Prostate gland (tissue), 2 donors: ENCODE measurements around the gene ASPN. TPM values are rescaled to one million over a fixed set of nuclear protein-coding genes. Genes with fewer than 3 reads are reported as not detected.
A peak's percentile ranks its signal among the peaks of the same experiment; 100 is the strongest.

Source experiments
- DNase-seq: peaks from one replicate; pipeline ENCODE4 v3.0.0-alpha.2; 2019; ENCODE audit warnings: low spot score
- H3K27ac ChIP-seq, 2 donors: fragments of 200-600 bp; sonication (generic); 2 replicates each; pipeline ENCODE4 v1.5.1; 2017 to 2019
- H3K27me3 ChIP-seq: fragments of 200-600 bp; sonication (generic); replicated peaks from 2 replicates; pipeline ENCODE4 v1.5.1; 2019; ENCODE audit not compliant: insufficient read depth
- H3K36me3 ChIP-seq, 2 donors: fragments of 200-600 bp; sonication (generic); 1 replicate in 1 of 2; 2 replicates in 1 of 2; pipeline versions ENCODE4 v1.5.1 to v1.8.1; 2017 to 2019
- H3K4me1 ChIP-seq: fragments of 200-600 bp; sonication (generic); replicated peaks from 2 replicates; pipeline ENCODE4 v1.5.1; 2019
- H3K4me3 ChIP-seq, 2 donors: fragments of 200-600 bp; sonication (generic); 2 replicates each; pipeline ENCODE4 v1.5.1; 2017 to 2019
- H3K9me3 ChIP-seq: fragments of 200-600 bp; sonication (generic); 2 replicates; pipeline ENCODE4 v1.5.1; 2017
- POLR2A ChIP-seq: fragments of 450-650 bp; IDR thresholded peaks from one replicate; pipeline ENCODE4 v1.6.1; 2016; ENCODE audit warnings: antibody characterized with exemption, mild to moderate bottlenecking
- POLR2AphosphoS5 ChIP-seq: sonication (generic); formaldehyde crosslinking; IDR thresholded peaks from one replicate; pipeline ENCODE4 v1.6.1; 2017; ENCODE audit warnings: antibody characterized with exemption
- WGBS: methylation state at CpG from one replicate; pipeline ENCODE4 v1.1.5; 2018; 5-methylcytosine and 5-hydroxymethylcytosine counted together
- intact Hi-C: fragments of 100-400 bp; cut with DNase I; formaldehyde crosslinking; loops from one replicate; pipeline ENCODE4 v1.14.2; 2022
- total RNA-seq, 2 donors: library from RNA; depleted of rRNA; stranded (reverse); fragments of >200 nt; gene quantifications; one replicate each; pipeline ENCODE4 v1.1.0, GENCODE V29; 2016
- TF ChIP-seq, protein P1 (sequence below), 4 experiments: fragments of 200-600 bp in 2 of 4; fragments of 450-650 bp in 2 of 4; sonication (generic) in 2 of 4; IDR thresholded peaks; 1 replicate in 3 of 4; 2 replicates in 1 of 4; pipeline ENCODE4 v1.5.1; 2016 to 2019; ENCODE audit warnings: antibody characterized with exemption in 4 of 4, mild to moderate bottlenecking in 2 of 4, moderate library complexity in 2 of 4

The ASPN gene
- total RNA-seq, 2 donors from 2014 or later: 0.68 to 1.8 TPM

DNA sequence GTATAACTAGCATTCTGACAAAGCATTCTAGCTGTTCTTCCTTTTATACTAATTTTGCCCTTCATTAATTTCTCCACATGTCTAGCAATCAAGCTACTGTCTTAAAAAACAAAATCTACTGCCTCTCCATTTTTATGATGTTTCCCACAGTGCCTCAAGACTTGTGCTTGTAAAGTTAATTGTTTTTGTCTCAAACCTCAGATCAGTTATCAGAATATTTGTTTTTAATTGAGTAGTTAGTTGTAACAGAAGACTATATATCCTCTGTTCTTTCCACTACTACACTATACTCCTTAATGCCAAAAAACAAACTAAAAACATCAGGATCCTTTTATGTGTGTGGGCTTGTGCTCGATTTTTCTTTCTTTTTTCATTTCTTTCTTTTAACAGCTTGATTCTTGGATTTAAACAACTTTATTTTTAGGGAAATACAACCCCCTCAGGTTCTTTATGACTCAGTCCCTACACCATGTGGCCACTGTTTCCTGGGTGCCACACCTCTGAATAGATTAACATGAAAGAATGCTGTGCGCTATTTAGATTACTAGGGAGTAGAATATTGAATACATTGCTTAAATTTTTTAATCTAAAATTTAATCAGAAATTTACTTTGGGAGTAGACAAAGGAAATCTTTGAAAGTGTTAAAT lies 1.2 kb downstream of the ASPN start:
- DNase-seq: no peak
- intact Hi-C loops: no loop called here
- no peak overlapping the region for H3K4me3 ChIP-seq

DNA sequence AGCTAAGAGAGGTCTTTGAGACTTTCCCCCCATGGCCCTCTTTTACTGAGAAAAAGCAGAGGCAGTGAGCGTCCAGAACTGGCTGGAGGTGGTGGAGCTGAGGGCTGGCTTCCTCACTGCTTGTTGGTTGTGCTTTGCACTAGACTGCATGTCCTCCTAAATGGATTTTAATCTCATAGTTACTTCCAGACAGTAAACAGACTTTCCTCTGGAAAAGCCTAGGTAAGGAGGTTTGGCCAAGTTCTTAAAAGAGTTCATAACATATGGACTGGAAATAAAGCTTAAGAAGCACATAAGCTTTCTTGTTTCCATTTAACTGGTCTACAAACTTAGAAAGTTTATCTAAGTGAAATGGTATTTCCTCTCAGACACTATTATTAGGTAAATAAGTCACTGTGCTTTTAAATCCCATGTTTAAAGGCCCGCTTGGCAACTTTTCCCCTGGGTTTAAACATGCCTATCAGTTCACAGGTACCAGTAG lies 2.0 kb downstream of the ASPN start:
- no peaks in the 10 kb centered on the region for H3K36me3 ChIP-seq
- TF ChIP-seq POLR2AphosphoS5 (peak; percentile 42), POLR2A (no peak)
- TF ChIP-seq, protein P1, sequence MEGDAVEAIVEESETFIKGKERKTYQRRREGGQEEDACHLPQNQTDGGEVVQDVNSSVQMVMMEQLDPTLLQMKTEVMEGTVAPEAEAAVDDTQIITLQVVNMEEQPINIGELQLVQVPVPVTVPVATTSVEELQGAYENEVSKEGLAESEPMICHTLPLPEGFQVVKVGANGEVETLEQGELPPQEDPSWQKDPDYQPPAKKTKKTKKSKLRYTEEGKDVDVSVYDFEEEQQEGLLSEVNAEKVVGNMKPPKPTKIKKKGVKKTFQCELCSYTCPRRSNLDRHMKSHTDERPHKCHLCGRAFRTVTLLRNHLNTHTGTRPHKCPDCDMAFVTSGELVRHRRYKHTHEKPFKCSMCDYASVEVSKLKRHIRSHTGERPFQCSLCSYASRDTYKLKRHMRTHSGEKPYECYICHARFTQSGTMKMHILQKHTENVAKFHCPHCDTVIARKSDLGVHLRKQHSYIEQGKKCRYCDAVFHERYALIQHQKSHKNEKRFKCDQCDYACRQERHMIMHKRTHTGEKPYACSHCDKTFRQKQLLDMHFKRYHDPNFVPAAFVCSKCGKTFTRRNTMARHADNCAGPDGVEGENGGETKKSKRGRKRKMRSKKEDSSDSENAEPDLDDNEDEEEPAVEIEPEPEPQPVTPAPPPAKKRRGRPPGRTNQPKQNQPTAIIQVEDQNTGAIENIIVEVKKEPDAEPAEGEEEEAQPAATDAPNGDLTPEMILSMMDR (IDR thresholded peaks at IDR 0.05): no peak
- H3K4me3 ChIP-seq: no peak overlapping the region
- peaks cover 7% of the 10 kb centered on the region for H3K4me1 ChIP-seq
- DNase-seq: peak; percentile 39
- no peaks in the 10 kb centered on the region for H3K27me3 ChIP-seq
- WGBS: 26% methylated on average over 2 of the region's 2 CpGs
- intact Hi-C loops: no loop called here
- no peaks in the 10 kb centered on the region for H3K9me3 ChIP-seq
- peak overlapping the region; percentile 2 to 48 for H3K27ac ChIP-seq

More for the DNA sequence above, 1.2 kb downstream of the ASPN start:
- peaks cover 7% of the 10 kb centered on the region for H3K4me1 ChIP-seq
- H3K27me3 ChIP-seq: no peaks in the 10 kb centered on the region
- peak overlapping the region; percentile 2 to 48 for H3K27ac ChIP-seq
- no peaks in the 10 kb centered on the region for H3K9me3 ChIP-seq
- no peaks in the 10 kb centered on the region for H3K36me3 ChIP-seq
- 45% methylated on average over 2 of the region's 2 CpGs for WGBS
- TF ChIP-seq, protein P1 (IDR thresholded peaks at IDR 0.05): no peak
- TF ChIP-seq POLR2AphosphoS5 (no peak), POLR2A (no peak)

DNA sequence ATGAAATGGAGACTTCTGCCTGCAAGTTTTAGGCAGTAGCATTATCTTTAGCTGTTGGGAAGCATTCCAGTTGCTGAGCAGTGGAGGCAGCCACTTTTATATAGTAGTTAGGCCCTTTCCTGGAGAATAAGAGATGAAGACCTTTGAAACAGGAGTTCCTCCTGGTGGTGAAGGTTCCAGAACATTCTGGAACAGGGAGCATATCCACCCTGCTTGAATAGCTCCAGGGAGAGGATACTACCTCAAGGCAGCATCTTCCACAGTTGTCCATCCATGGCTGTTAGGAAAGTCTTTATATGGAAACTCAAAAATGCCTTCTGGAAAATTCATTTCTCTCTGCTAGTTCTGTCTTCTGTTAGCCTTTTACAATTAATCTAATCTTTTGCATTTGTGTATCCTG lies 3.0 kb downstream of the ASPN start:
- H3K9me3 ChIP-seq: no peaks in the 10 kb centered on the region
- no peaks in the 10 kb centered on the region for H3K27me3 ChIP-seq
- peaks cover 7% of the 10 kb centered on the region for H3K4me1 ChIP-seq
- no peak for DNase-seq
- peak overlapping the region in 1 of 2 donors; percentile 14 for H3K27ac ChIP-seq
- TF ChIP-seq POLR2AphosphoS5: peak; percentile 21
- TF ChIP-seq, protein P1 (IDR thresholded peaks at IDR 0.05): no peak
- no peak for TF ChIP-seq POLR2A
- intact Hi-C loops: no loop called here
- no peak overlapping the region for H3K4me3 ChIP-seq
- H3K36me3 ChIP-seq: no peaks in the 10 kb centered on the region

DNA sequence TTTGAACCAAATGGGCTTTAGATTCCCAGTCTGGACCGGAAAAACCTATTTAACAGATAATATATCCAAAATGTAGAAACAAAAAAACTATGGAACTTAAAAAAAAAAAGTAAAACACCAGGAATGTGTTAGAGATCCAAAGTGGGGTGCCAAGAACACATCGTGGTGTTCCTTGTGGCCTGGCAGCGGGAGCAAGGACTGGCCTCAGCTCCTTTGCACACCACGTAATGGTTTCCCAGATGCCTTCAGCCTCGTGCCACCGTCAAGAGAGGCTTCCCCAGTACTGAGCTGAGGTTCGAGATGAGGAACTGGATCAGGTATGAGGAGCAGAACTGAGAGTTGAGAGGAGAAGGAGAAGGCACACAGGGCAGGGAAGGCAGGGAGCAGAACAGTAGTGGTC lies 3.5 kb downstream of the ASPN start:
- peaks cover 7% of the 10 kb centered on the region for H3K4me1 ChIP-seq
- TF ChIP-seq, protein P1 (IDR thresholded peaks at IDR 0.05): no peak
- TF ChIP-seq POLR2AphosphoS5 (no peak), POLR2A (no peak)
- intact Hi-C loops: no loop called here
- WGBS: 79% methylated on average over 7 of the region's 7 CpGs
- H3K27me3 ChIP-seq: no peaks in the 10 kb centered on the region
- no peaks in the 10 kb centered on the region for H3K9me3 ChIP-seq
- no peak for DNase-seq
- no peak overlapping the region for H3K4me3 ChIP-seq
- no peak overlapping the region for H3K27ac ChIP-seq
- H3K36me3 ChIP-seq: no peaks in the 10 kb centered on the region

DNA sequence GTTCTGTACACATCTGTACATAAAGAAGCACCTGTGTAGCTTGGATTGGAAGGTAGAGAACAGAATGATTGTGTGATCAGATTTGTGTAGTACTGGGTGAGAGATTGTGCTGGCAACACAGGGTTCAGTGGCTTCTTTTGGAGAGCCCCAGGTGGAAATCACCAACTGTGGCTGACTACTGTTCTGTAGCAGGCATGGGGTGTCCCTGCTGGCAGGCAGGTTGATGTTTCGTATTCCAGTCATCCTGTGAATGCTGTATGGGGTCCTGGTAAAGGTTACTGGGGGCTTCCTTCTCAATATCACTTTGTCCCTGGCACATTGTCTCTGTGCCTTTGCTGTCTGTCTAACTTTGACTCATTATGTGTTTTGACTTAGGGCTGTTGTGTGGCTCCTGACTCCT lies 5.3 kb downstream of the ASPN start:
- intact Hi-C loops: no loop called here
- no peak for TF ChIP-seq POLR2A
- TF ChIP-seq POLR2AphosphoS5: no peak
- TF ChIP-seq, protein P1 (IDR thresholded peaks at IDR 0.05): no peak
- no peaks in the 10 kb centered on the region for H3K27me3 ChIP-seq
- no peaks in the 10 kb centered on the region for H3K36me3 ChIP-seq
- no peak for DNase-seq
- peaks cover 7% of the 10 kb centered on the region for H3K4me1 ChIP-seq
- WGBS: 100% methylated on average over 1 of the region's 1 CpG
- no peak overlapping the region for H3K4me3 ChIP-seq
- H3K27ac ChIP-seq: no peak overlapping the region
- no peaks in the 10 kb centered on the region for H3K9me3 ChIP-seq
